ENCODE measurements around the gene SULT1C4.
"Not testable (repeated sequence)": the region's sequence is repeated elsewhere in the genome, so short reads cannot be mapped to it uniquely, and the experiment has no call there.

The SULT1C4 gene

DNA sequence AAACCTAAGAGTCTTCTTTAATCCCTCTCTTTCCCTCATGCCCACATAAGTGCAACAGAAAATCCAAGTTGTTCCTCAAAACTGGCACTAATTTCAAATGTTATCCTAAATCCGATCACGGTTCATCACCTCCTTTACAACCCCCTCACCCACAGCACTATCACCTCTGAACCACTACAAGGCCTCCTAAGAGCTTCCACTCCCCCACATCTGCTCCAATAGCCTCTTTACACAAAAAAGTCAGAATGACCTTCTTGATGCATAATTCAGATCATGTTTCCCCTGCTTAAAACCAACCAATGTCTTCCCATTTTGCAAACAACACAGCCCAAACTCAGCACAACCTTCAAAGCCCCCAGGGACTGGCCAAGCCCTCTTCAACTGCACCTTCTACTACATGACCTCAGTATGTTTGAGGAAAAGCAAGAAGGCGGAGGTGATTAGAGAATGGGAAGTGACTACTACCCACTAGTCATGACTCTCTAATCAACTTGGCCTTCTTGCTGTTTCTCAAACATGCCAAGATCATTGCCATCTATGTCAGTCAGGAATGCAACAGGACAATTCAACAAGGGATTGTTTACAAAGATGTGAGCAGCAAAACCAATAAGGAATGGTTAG lies 36.6 kb downstream of the SULT1C4 start:
- Histone ChIP-seq H3K9ac (ENCODE audit: insufficient read length, low read depth) (no peak overlapping the region), H3K9me3 (ENCODE audit: insufficient read depth, low read length) (peaks cover 4% of the 10 kb centered on the region), H3K4me1 (ENCODE audit: insufficient read depth, insufficient read length) (no peaks in the 10 kb centered on the region), H3K4me3 (ENCODE audit: insufficient read length, low read depth) (no peak overlapping the region), H3K36me3 (ENCODE audit: insufficient read depth, insufficient read length, low read length) (no peaks in the 10 kb centered on the region), H3K27me3 (ENCODE audit: insufficient read depth, insufficient read length) (no peaks in the 10 kb centered on the region)
- no peak for TF ChIP-seq SUZ12 (IDR thresholded peaks at IDR 0.05; ENCODE audit: extremely low read depth, insufficient read depth, insufficient read length)
- TF ChIP-seq YY1 (IDR thresholded peaks at IDR 0.05; ENCODE audit: insufficient read depth, insufficient read length), result no peak
- TF ChIP-seq ZNF274 (IDR thresholded peaks at IDR 0.05; ENCODE audit: low read depth, low read length), result no peak
- DNase-seq (ENCODE audit: low read depth, low spot score), result no peak

- Histone ChIP-seq H3K9ac (ENCODE audit: insufficient read length, low read depth) (no peak overlapping the region), H3K27me3 (ENCODE audit: insufficient read depth, insufficient read length) (no peaks in the 10 kb centered on the region), H3K4me1 (ENCODE audit: insufficient read depth, insufficient read length) (no peaks in the 10 kb centered on the region), H3K4me3 (ENCODE audit: insufficient read length, low read depth) (no peak overlapping the region), H3K9me3 (ENCODE audit: insufficient read depth, low read length) (no peaks in the 10 kb centered on the region), H3K36me3 (ENCODE audit: insufficient read depth, insufficient read length, low read length) (no peaks in the 10 kb centered on the region)
- DNase-seq (ENCODE audit: low read depth, low spot score), result no peak
- TF ChIP-seq SUZ12 (IDR thresholded peaks at IDR 0.05; ENCODE audit: extremely low read depth, insufficient read depth, insufficient read length) (no peak), YY1 (IDR thresholded peaks at IDR 0.05; ENCODE audit: insufficient read depth, insufficient read length) (no peak), ZNF274 (IDR thresholded peaks at IDR 0.05; ENCODE audit: low read depth, low read length) (no peak)
These were observed 37.2 kb downstream of the SULT1C4 start for GRCh38 chr2:108414945-108415344.

GRCh38 chr2:108417254-108417653 lies 39.5 kb downstream of the SULT1C4 start:
- TF ChIP-seq SUZ12 (IDR thresholded peaks at IDR 0.05; ENCODE audit: extremely low read depth, insufficient read depth, insufficient read length) (no peak), YY1 (IDR thresholded peaks at IDR 0.05; ENCODE audit: insufficient read depth, insufficient read length) (no peak), ZNF274 (IDR thresholded peaks at IDR 0.05; ENCODE audit: low read depth, low read length) (no peak)
- DNase-seq (ENCODE audit: low read depth, low spot score), result no peak

DNA sequence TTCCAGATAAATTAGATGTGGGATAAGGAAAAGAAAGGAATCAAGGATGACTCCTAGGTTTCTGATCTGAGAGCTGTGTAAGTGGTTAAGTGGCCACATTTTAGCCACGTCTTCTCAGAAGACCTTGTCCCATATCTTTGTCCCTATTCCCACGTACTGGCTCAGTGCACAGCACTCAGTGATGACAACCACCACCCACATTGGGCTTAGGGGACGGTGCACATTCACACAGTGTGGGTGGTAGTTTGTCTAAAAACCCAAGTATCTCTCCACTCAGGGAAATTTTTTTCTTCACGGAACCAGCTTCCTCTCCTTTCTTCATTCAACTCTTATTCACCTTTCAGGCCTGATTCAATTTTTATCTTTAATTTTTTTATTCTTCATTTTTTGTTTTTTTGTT lies 40.7 kb downstream of the SULT1C4 start:
- TF ChIP-seq ZNF274 (IDR thresholded peaks at IDR 0.05; ENCODE audit: low read depth, low read length) (no peak), SUZ12 (IDR thresholded peaks at IDR 0.05; ENCODE audit: extremely low read depth, insufficient read depth, insufficient read length) (no peak), YY1 (IDR thresholded peaks at IDR 0.05; ENCODE audit: insufficient read depth, insufficient read length) (no peak)
- Histone ChIP-seq H3K9me3 (ENCODE audit: insufficient read depth, low read length) (no peaks in the 10 kb centered on the region), H3K4me3 (ENCODE audit: insufficient read length, low read depth) (no peak overlapping the region), H3K4me1 (ENCODE audit: insufficient read depth, insufficient read length) (no peaks in the 10 kb centered on the region), H3K27me3 (ENCODE audit: insufficient read depth, insufficient read length) (no peaks in the 10 kb centered on the region), H3K9ac (ENCODE audit: insufficient read length, low read depth) (no peak overlapping the region), H3K36me3 (ENCODE audit: insufficient read depth, insufficient read length, low read length) (no peaks in the 10 kb centered on the region)
- no peak for DNase-seq (ENCODE audit: low read depth, low spot score)

More at GRCh38 chr2:108417254-108417653, 39.5 kb downstream of the SULT1C4 start:
- Histone ChIP-seq H3K36me3 (ENCODE audit: insufficient read depth, insufficient read length, low read length) (no peaks in the 10 kb centered on the region), H3K9me3 (ENCODE audit: insufficient read depth, low read length) (no peaks in the 10 kb centered on the region), H3K4me1 (ENCODE audit: insufficient read depth, insufficient read length) (no peaks in the 10 kb centered on the region), H3K4me3 (ENCODE audit: insufficient read length, low read depth) (no peak overlapping the region), H3K9ac (ENCODE audit: insufficient read length, low read depth) (no peak overlapping the region), H3K27me3 (ENCODE audit: insufficient read depth, insufficient read length) (no peaks in the 10 kb centered on the region)

DNA sequence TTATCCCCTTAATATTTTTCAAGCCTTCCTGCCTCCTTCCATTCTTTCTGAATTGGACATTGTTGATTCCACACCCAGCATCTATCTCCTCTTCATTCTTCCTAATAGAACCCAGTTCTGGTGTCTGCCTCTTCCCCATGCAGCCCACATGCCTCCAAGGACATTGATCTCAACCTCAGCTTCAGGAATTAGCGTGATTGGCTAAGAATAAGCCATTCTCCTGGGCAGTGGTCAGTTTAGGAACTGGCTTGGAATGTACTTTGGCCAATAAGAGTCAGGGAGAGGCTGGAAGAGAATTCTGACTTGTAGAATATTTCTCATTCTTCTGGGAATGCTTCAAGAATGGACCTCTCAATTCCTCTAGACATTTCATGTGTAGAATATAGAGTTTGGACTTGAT lies 45.3 kb downstream of the SULT1C4 start:
- Histone ChIP-seq H3K36me3 (ENCODE audit: insufficient read depth, insufficient read length, low read length) (no peaks in the 10 kb centered on the region), H3K4me1 (ENCODE audit: insufficient read depth, insufficient read length) (no peaks in the 10 kb centered on the region), H3K4me3 (ENCODE audit: insufficient read length, low read depth) (no peak overlapping the region), H3K27me3 (ENCODE audit: insufficient read depth, insufficient read length) (no peaks in the 10 kb centered on the region), H3K9me3 (ENCODE audit: insufficient read depth, low read length) (no peaks in the 10 kb centered on the region), H3K9ac (ENCODE audit: insufficient read length, low read depth) (no peak overlapping the region)
- no peak for DNase-seq (ENCODE audit: low read depth, low spot score)
- TF ChIP-seq SUZ12 (IDR thresholded peaks at IDR 0.05; ENCODE audit: extremely low read depth, insufficient read depth, insufficient read length) (no peak), YY1 (IDR thresholded peaks at IDR 0.05; ENCODE audit: insufficient read depth, insufficient read length) (no peak), ZNF274 (IDR thresholded peaks at IDR 0.05; ENCODE audit: low read depth, low read length) (no peak)

DNA sequence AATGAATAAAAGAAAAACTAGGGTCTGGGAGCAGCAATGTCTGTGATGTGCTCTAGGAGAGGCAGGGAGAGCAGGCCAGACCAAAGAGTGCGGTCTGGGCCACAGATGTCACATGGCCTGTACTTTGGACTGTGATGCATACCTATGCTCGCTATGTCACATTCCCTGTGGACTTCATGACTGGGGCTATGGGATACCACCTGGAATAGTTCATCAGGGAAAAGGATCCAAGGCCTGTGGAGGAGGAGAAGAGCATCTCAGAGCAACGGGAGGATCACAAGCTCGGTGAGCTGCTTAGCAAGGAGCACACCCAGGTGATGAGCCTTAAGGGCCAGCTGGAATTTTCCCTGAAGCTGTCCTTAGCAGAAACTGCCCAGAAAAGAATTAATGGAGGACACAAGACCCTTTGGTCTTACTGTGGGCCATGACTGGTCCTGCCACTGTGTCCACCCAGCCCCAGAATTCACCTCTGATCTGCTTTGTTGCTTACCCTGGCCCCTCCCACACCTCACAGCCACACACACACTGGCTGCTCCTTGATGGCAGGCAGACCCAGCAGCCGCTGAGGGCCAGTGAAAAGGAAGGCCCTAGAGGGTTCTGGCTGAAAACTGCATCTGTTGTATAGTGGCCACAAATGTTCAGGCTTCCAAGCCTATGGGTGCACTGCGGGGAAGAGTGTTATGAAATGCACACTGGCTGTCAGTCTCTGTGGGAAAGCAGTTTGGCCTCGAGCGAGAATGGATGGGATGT lies 45.9 kb downstream of the SULT1C4 start:
- no peaks in the 10 kb centered on the region for H3K36me3 ChIP-seq (ENCODE audit: insufficient read depth, insufficient read length, low read length)
- no peaks in the 10 kb centered on the region for H3K4me1 ChIP-seq (ENCODE audit: insufficient read depth, insufficient read length)
- no peaks in the 10 kb centered on the region for H3K27me3 ChIP-seq (ENCODE audit: insufficient read depth, insufficient read length)
- no peak for TF ChIP-seq SUZ12 (IDR thresholded peaks at IDR 0.05; ENCODE audit: extremely low read depth, insufficient read depth, insufficient read length)
- TF ChIP-seq YY1 (IDR thresholded peaks at IDR 0.05; ENCODE audit: insufficient read depth, insufficient read length), result no peak
- TF ChIP-seq ZNF274 (IDR thresholded peaks at IDR 0.05; ENCODE audit: low read depth, low read length), result no peak
- no peak overlapping the region for H3K9ac ChIP-seq (ENCODE audit: insufficient read length, low read depth)
- no peaks in the 10 kb centered on the region for H3K9me3 ChIP-seq (ENCODE audit: insufficient read depth, low read length)
- no peak overlapping the region for H3K4me3 ChIP-seq (ENCODE audit: insufficient read length, low read depth)
- no peak for DNase-seq (ENCODE audit: low read depth, low spot score)

- DNase-seq (ENCODE audit: low read depth, low spot score), result no peak
- Histone ChIP-seq H3K9ac (ENCODE audit: insufficient read length, low read depth) (no peak overlapping the region), H3K4me1 (ENCODE audit: insufficient read depth, insufficient read length) (no peaks in the 10 kb centered on the region), H3K36me3 (ENCODE audit: insufficient read depth, insufficient read length, low read length) (no peaks in the 10 kb centered on the region), H3K9me3 (ENCODE audit: insufficient read depth, low read length) (no peaks in the 10 kb centered on the region), H3K27me3 (ENCODE audit: insufficient read depth, insufficient read length) (no peaks in the 10 kb centered on the region), H3K4me3 (ENCODE audit: insufficient read length, low read depth) (no peak overlapping the region)
- TF ChIP-seq SUZ12 (IDR thresholded peaks at IDR 0.05; ENCODE audit: extremely low read depth, insufficient read depth, insufficient read length) (no peak), YY1 (IDR thresholded peaks at IDR 0.05; ENCODE audit: insufficient read depth, insufficient read length) (no peak), ZNF274 (IDR thresholded peaks at IDR 0.05; ENCODE audit: low read depth, low read length) (no peak)
These were observed 50.7 kb downstream of the SULT1C4 start for GRCh38 chr2:108428286-108429009.

DNA sequence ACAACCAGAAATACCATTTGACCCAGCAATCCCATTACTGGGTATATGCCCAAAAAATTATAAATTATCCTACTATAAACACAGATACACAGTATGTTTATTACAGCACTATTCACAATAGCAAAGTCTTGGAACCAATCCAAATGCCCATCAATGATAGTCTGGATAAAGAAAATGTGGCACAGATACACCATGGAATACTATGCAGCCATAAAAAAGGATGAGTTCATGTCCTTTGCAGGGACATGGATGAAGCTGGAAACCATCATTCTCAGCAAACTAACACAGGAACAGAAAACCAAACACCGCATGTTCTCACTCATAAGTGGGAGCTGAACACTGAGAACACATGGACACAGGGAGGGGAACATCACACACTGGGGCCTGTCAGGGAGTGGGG lies 57.8 kb downstream of the SULT1C4 start:
- H3K4me1 ChIP-seq (ENCODE audit: insufficient read depth, insufficient read length); H3K9me3 ChIP-seq (ENCODE audit: insufficient read depth, low read length); H3K36me3 ChIP-seq (ENCODE audit: insufficient read depth, insufficient read length, low read length); H3K9ac ChIP-seq (ENCODE audit: insufficient read length, low read depth); H3K27me3 ChIP-seq (ENCODE audit: insufficient read depth, insufficient read length); DNase-seq (ENCODE audit: low read depth, low spot score); H3K4me3 ChIP-seq (ENCODE audit: insufficient read length, low read depth): not testable (repeated sequence)
